ENCODE results near the gene ZNF594. TPM values are rescaled to one million over a fixed set of nuclear protein-coding genes. Genes with fewer than 3 reads are reported as not detected.

Gene ZNF594
- total RNA-seq (2022; extraction: Qiagen RNA extraction; ENCODE audit: low read depth), result 1.3 to 2.5 TPM (median 1.5 TPM) in 5 replicates

GRCh38 chr17:5191541-5192417, at the start of gene ZNF594:
Gene ZNF594, minus strand, starts transcription at chr17:5191868. Its CDS starts 7,612 bp downstream, at chr17:5184256.

DNA sequence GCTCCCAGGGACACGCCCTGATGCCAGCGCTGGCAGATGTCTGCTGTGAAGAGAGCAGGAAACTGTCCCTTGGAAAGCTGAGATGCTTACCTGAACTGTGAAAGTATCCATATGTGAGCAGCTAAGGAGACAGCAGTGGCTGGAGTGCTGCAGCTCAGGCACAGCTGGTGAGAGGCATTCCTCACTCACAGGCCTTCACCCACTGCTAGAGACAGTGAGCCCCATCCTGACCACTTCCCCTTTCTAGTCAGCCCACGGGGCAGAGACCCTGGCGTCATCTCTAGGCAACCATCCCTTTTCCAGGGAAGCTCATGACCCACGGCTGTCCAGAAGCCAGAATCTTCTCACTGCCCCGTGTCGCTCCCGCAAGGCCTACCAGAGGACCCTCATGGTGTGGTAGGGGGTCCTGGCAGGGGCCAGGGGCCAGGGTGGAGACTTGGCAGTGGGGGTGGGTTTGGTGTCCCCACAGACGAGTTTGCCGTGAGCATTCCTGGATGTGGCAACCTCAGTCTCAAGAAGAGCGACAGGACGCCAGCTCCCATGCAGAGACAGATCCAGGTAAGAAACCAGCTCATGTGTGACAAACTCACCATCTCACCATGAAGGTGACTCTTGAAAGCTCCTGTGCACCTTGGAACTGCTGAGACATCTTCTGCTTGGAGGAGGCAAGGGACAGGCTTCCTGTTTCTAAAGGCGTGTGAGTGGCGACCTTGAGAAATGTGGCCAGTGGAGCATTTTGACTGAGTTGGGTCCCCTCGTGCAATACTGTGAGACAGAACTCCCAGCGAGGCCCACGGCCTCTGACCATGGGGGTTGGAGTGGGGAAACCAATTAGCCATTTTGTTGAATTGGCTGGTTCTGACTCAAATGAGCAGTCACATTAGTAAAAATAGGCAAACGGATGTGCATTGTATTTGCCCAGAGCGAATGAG, 43.2 kb upstream of the ZNF594 start, which contains the start of gene SCIMP:
TSS of gene SCIMP (minus strand) at position 216 of the 932 bp plus-strand sequence. CDS start at position 111, 105 bp downstream.

Other genes starting within 250 kb of the ZNF594 start
- gene PFN1, start 243.3 kb downstream of the ZNF594 start, total RNA-seq (2022; extraction: Qiagen RNA extraction; ENCODE audit: low read depth), result 2,069 to 3,159 TPM (median 3,031 TPM) in 5 replicates
- 41.5 to 63.2 TPM (median 48.4 TPM) in 5 replicates for gene ENO3, start 240.7 kb downstream of the ZNF594 start, total RNA-seq (2022; extraction: Qiagen RNA extraction; ENCODE audit: low read depth)
- 71.7 to 94.4 TPM (median 78.1 TPM) in 5 replicates for gene SPAG7, start 224.1 kb downstream of the ZNF594 start, total RNA-seq (2022; extraction: Qiagen RNA extraction; ENCODE audit: low read depth)
- 24.5 to 43.4 TPM (median 34.9 TPM) in 5 replicates for gene CAMTA2, start 204.2 kb downstream of the ZNF594 start, total RNA-seq (2022; extraction: Qiagen RNA extraction; ENCODE audit: low read depth)
- 1.1 to 2.4 TPM (median 1.5 TPM) in 5 replicates for gene INCA1, start 194.3 kb downstream of the ZNF594 start, total RNA-seq (2022; extraction: Qiagen RNA extraction; ENCODE audit: low read depth)
- gene KIF1C, start 193.9 kb downstream of the ZNF594 start, total RNA-seq (2022; extraction: Qiagen RNA extraction; ENCODE audit: low read depth), result 95.3 to 132 TPM (median 116 TPM) in 5 replicates
- gene SLC52A1, start 156.4 kb downstream of the ZNF594 start, total RNA-seq (2022; extraction: Qiagen RNA extraction; ENCODE audit: low read depth), result 0.33 to 1.1 TPM (median 0.75 TPM) in 5 replicates
- gene ZFP3, start 113.4 kb downstream of the ZNF594 start, total RNA-seq (2022; extraction: Qiagen RNA extraction; ENCODE audit: low read depth), result 0.81 to 1.5 TPM (median 1.0 TPM) in 5 replicates
- gene ZNF232, start 80.0 kb downstream of the ZNF594 start, total RNA-seq (2022; extraction: Qiagen RNA extraction; ENCODE audit: low read depth), result 3.7 to 4.8 TPM (median 4.4 TPM) in 5 replicates
- 0.04 to 0.07 TPM (median 0.04 TPM) in 3 of 5 replicates, not detected in the others for gene USP6, start 75.8 kb downstream of the ZNF594 start, total RNA-seq (2022; extraction: Qiagen RNA extraction; ENCODE audit: low read depth)
- gene SCIMP, start 43.0 kb upstream of the ZNF594 start, total RNA-seq (2022; extraction: Qiagen RNA extraction; ENCODE audit: low read depth), result not detected in 5 replicates
- 36.7 to 51.8 TPM (median 43.4 TPM) in 5 replicates for gene RABEP1, start 90.4 kb upstream of the ZNF594 start, total RNA-seq (2022; extraction: Qiagen RNA extraction; ENCODE audit: low read depth)
- gene NUP88, start 227.8 kb upstream of the ZNF594 start, total RNA-seq (2022; extraction: Qiagen RNA extraction; ENCODE audit: low read depth), result 84.0 to 108 TPM (median 97.7 TPM) in 5 replicates
- gene RPAIN, start 228.3 kb upstream of the ZNF594 start, total RNA-seq (2022; extraction: Qiagen RNA extraction; ENCODE audit: low read depth), result 31.2 to 43.8 TPM (median 34.1 TPM) in 5 replicates
- 505 to 658 TPM (median 563 TPM) in 5 replicates for gene C1QBP, start 247.3 kb upstream of the ZNF594 start, total RNA-seq (2022; extraction: Qiagen RNA extraction; ENCODE audit: low read depth)

All from A549 treated with ZK216348 at 1 μM for 4 hours (cell line).